Stimulated activated CD4-positive, alpha-beta T cell treated with anti-CD3 and anti-CD28 coated beads, Interleukin-2, amount 100 ng/mL, for 4 hours (primary cell): Measurements from ENCODE around the gene OGT.
A peak's percentile ranks its signal among the peaks of the same experiment; 100 is the strongest.

Source experiments
- DNase-seq: peaks from one replicate; pipeline ENCODE4 v3.0.0-alpha.2; 2020; ENCODE audit warnings: low read depth

The OGT gene

GRCh38 chrX:71622576-71623450, 89.9 kb downstream of the OGT start:
- peak; percentile 29 for DNase-seq

- DNase-seq: no peak
These were observed 90.8 kb downstream of the OGT start for GRCh38 chrX:71623714-71624113.

GRCh38 chrX:71625471-71625870, 92.6 kb downstream of the OGT start:
- no peak for DNase-seq
